ACC112 (cell line): ENCODE measurements around the gene ZBTB16.

Experiments used
- H2AFZ ChIP-seq: fragments of 200-600 bp; sonication (generic); one replicate; pipeline ENCODE4 v1.6.0; 2017; ENCODE audit warnings: antibody characterized with exemption, low read length; ENCODE audit not compliant: unreplicated experiment
- H3K27ac ChIP-seq: fragments of 200-600 bp; sonication (generic); 2 replicates; pipeline ENCODE4 v1.5.1; 2014; ENCODE audit warnings: low read depth, mild to moderate bottlenecking, antibody characterized with exemption, low read length, moderate library complexity
- H3K27me3 ChIP-seq: fragments of 200-600 bp; sonication (generic); 2 replicates; pipeline ENCODE4 v1.6.1; 2014; ENCODE audit warnings: mild to moderate bottlenecking, antibody characterized with exemption, low read length, moderate library complexity, mixed read lengths; ENCODE audit not compliant: insufficient read depth
- H3K36me3 ChIP-seq: fragments of 200-600 bp; sonication (generic); 2 replicates; pipeline ENCODE4 v1.6.1; 2016; ENCODE audit warnings: mild to moderate bottlenecking, antibody characterized with exemption, low read length, moderate library complexity, mixed read lengths; ENCODE audit not compliant: insufficient read depth
- H3K4me1 ChIP-seq: fragments of 200-600 bp; sonication (generic); one replicate; pipeline ENCODE4 v1.6.1; 2016; ENCODE audit warnings: low read length, mixed read lengths; ENCODE audit not compliant: insufficient read depth, unreplicated experiment, control insufficient read depth
- H3K4me3 ChIP-seq: fragments of 200-600 bp; sonication (generic); 2 replicates; pipeline ENCODE4 v1.5.1; 2014; ENCODE audit warnings: mild to moderate bottlenecking, low read depth, low read length
- H3K79me2 ChIP-seq: fragments of 200-600 bp; sonication (generic); one replicate; pipeline ENCODE4 v1.6.0; 2016; ENCODE audit warnings: low read length; ENCODE audit not compliant: control insufficient read depth, unreplicated experiment, insufficient read depth

The ZBTB16 gene

GRCh38 chr11:114063829-114064201 is 4.3 kb downstream of the ZBTB16 start:
- Histone ChIP-seq H3K27ac (no peak overlapping the region), H3K79me2 (peaks cover 86% of the 10 kb centered on the region), H3K27me3 (no peaks in the 10 kb centered on the region), H2AFZ (no peak overlapping the region), H3K36me3 (peaks cover 35% of the 10 kb centered on the region), H3K4me1 (peaks cover 11% of the 10 kb centered on the region), H3K4me3 (no peak overlapping the region)

- no peak overlapping the region for H3K27ac ChIP-seq
- peaks cover 87% of the 10 kb centered on the region for H3K79me2 ChIP-seq
- no peak overlapping the region for H2AFZ ChIP-seq
- H3K4me3 ChIP-seq = no peak overlapping the region
- peaks cover 35% of the 10 kb centered on the region for H3K36me3 ChIP-seq
- no peaks in the 10 kb centered on the region for H3K27me3 ChIP-seq
- H3K4me1 ChIP-seq = peaks cover 10% of the 10 kb centered on the region
Measured at GRCh38 chr11:114064216-114064615, 4.7 kb downstream of the ZBTB16 start.

GRCh38 chr11:114065094-114065493 is 5.6 kb downstream of the ZBTB16 start:
- Histone ChIP-seq H3K4me1 (peaks cover 10% of the 10 kb centered on the region), H3K4me3 (peak overlapping the region; percentile 26), H3K79me2 (peaks cover 87% of the 10 kb centered on the region), H3K27me3 (no peaks in the 10 kb centered on the region), H3K27ac (no peak overlapping the region), H2AFZ (no peak overlapping the region), H3K36me3 (peaks cover 38% of the 10 kb centered on the region)

- Histone ChIP-seq H3K4me1 (peaks cover 18% of the 10 kb centered on the region), H3K36me3 (peaks cover 44% of the 10 kb centered on the region), H2AFZ (no peak overlapping the region), H3K79me2 (peaks cover 88% of the 10 kb centered on the region), H3K4me3 (no peak overlapping the region), H3K27ac (no peak overlapping the region), H3K27me3 (no peaks in the 10 kb centered on the region)
Measured at GRCh38 chr11:114066046-114066648, 6.6 kb downstream of the ZBTB16 start.

- no peak overlapping the region for H3K27ac ChIP-seq
Measured at GRCh38 chr11:114068327-114068726, 8.8 kb downstream of the ZBTB16 start.

GRCh38 chr11:114070464-114071139 is 11.1 kb downstream of the ZBTB16 start:
- Histone ChIP-seq H3K27me3 (no peaks in the 10 kb centered on the region), H3K4me3 (no peak overlapping the region), H3K27ac (no peak overlapping the region), H3K4me1 (peaks cover 30% of the 10 kb centered on the region), H2AFZ (no peak overlapping the region), H3K36me3 (peaks cover 27% of the 10 kb centered on the region), H3K79me2 (peaks cover 80% of the 10 kb centered on the region)

More at GRCh38 chr11:114068327-114068726, 8.8 kb downstream of the ZBTB16 start:
- Histone ChIP-seq H3K36me3 (peaks cover 42% of the 10 kb centered on the region), H3K79me2 (peaks cover 83% of the 10 kb centered on the region), H3K4me1 (peaks cover 22% of the 10 kb centered on the region), H2AFZ (no peak overlapping the region), H3K27me3 (no peaks in the 10 kb centered on the region), H3K4me3 (no peak overlapping the region)

- Histone ChIP-seq H3K36me3 (peaks cover 15% of the 10 kb centered on the region), H3K27ac (no peak overlapping the region), H3K4me3 (no peak overlapping the region), H3K79me2 (peaks cover 78% of the 10 kb centered on the region), H2AFZ (no peak overlapping the region), H3K4me1 (peaks cover 42% of the 10 kb centered on the region), H3K27me3 (no peaks in the 10 kb centered on the region)
Measured at GRCh38 chr11:114073007-114073827, 13.7 kb downstream of the ZBTB16 start.

GRCh38 chr11:114073828-114074381 is 14.4 kb downstream of the ZBTB16 start:
- Histone ChIP-seq H3K27me3 (no peaks in the 10 kb centered on the region), H3K36me3 (peaks cover 13% of the 10 kb centered on the region), H3K27ac (no peak overlapping the region), H3K4me1 (peaks cover 49% of the 10 kb centered on the region), H2AFZ (no peak overlapping the region), H3K79me2 (peaks cover 76% of the 10 kb centered on the region), H3K4me3 (no peak overlapping the region)

- H3K27ac ChIP-seq = no peak overlapping the region
- H3K36me3 ChIP-seq = peaks cover 11% of the 10 kb centered on the region
- peaks cover 57% of the 10 kb centered on the region for H3K4me1 ChIP-seq
- H2AFZ ChIP-seq = no peak overlapping the region
- H3K4me3 ChIP-seq = no peak overlapping the region
- H3K79me2 ChIP-seq = peaks cover 71% of the 10 kb centered on the region
- no peaks in the 10 kb centered on the region for H3K27me3 ChIP-seq
Measured at GRCh38 chr11:114074546-114075343, 15.2 kb downstream of the ZBTB16 start.

- Histone ChIP-seq H3K4me1 (peaks cover 63% of the 10 kb centered on the region), H3K27ac (no peak overlapping the region; the same call in 1 of the 2 replicates), H3K4me3 (no peak overlapping the region), H2AFZ (no peak overlapping the region), H3K27me3 (no peaks in the 10 kb centered on the region), H3K36me3 (peaks cover 10% of the 10 kb centered on the region), H3K79me2 (peaks cover 68% of the 10 kb centered on the region)
Measured at GRCh38 chr11:114075344-114075610, 15.8 kb downstream of the ZBTB16 start.
